Stomach smooth muscle (tissue), 2 donors: ENCODE measurements around the gene INO80D.
"Not testable (repeated sequence)": the region's sequence is repeated elsewhere in the genome, so short reads cannot be mapped to it uniquely, and the experiment has no call there.

Experiments
- H3K27ac ChIP-seq: one replicate; pipeline ENCODE4 v1.7.0; 2013; ENCODE audit warnings: mild to moderate bottlenecking, low read length, inconsistent platforms
- H3K27me3 ChIP-seq, 2 donors: one replicate each; pipeline ENCODE4 v1.7.0; 2013; ENCODE audit warnings: low read length in 2 of 2; ENCODE audit not compliant: insufficient read depth in 2 of 2, control insufficient read depth in 1 of 2
- H3K36me3 ChIP-seq, 2 donors: one replicate each; pipeline ENCODE4 v1.7.0; 2013; ENCODE audit warnings: low read length in 2 of 2; ENCODE audit not compliant: control insufficient read depth in 2 of 2, insufficient read depth in 2 of 2
- H3K4me1 ChIP-seq: one replicate; pipeline ENCODE4 v1.7.0; 2013; ENCODE audit warnings: low read length; ENCODE audit not compliant: control insufficient read depth, insufficient read depth
- H3K4me3 ChIP-seq, 2 donors: one replicate each; pipeline ENCODE4 v1.7.0; 2013; ENCODE audit warnings: low read length in 2 of 2
- H3K9ac ChIP-seq, 2 donors: one replicate each; pipeline ENCODE4 v1.7.0; 2013; ENCODE audit warnings: low read length in 2 of 2, mild to moderate bottlenecking in 1 of 2
- H3K9me3 ChIP-seq, 2 donors: one replicate each; pipeline ENCODE4 v1.7.0; 2013; ENCODE audit warnings: low read length in 2 of 2; ENCODE audit not compliant: control insufficient read depth in 2 of 2
- donor health status: healthy.
- donor health status: Pancreatic carcinoma.

The INO80D gene

DNA sequence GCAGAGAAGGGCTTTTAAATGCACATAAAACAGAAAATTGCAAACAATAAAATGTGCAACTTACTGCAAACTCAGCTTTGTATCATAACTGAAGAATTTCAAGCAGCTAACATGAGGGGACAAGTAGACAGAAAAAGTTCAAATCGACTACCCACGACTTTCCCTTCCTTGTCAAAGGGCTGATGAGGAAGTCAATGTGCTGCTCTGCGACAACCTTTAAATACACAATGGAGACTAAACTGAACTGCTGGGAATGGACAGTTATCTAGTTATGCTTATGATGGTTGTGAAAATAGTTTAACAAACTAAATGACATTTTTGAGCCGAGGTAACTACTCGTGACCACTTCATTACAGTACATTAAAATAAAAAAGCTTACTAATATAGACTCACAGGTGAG lies 84.1 kb downstream of the INO80D start:
- Histone ChIP-seq H3K36me3 (peaks cover 22 to 33% of the 10 kb centered on the region in 2 donors), H3K9ac (no peak overlapping the region), H3K9me3 (no peaks in the 10 kb centered on the region), H3K27ac (no peak overlapping the region), H3K4me1 (no peaks in the 10 kb centered on the region), H3K27me3 (no peaks in the 10 kb centered on the region), H3K4me3 (no peak overlapping the region)

DNA sequence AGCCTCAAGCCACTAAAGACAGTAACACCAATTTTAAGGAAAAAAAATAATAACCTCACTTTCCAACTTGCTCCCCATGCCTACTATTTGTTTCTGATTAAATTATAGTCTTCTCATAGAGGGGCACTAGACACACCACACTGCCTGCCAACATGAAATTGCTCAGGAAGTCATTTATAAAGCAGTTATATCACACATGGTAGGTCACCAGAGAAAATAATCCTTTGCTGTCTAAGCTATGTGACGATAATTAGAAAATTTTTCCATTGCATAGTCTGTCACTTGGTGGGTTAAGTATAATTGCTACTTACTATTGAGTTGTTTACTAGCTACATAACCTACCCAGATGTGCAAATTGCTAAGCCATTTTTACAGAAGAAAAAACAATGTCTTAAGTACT lies 85.2 kb downstream of the INO80D start:
- H3K36me3 ChIP-seq = peaks cover 18 to 33% of the 10 kb centered on the region in 2 donors
- no peaks in the 10 kb centered on the region for H3K9me3 ChIP-seq
- H3K4me1 ChIP-seq = no peaks in the 10 kb centered on the region
- no peak overlapping the region for H3K4me3 ChIP-seq
- H3K27me3 ChIP-seq = no peaks in the 10 kb centered on the region
- H3K9ac ChIP-seq = no peak overlapping the region
- H3K27ac ChIP-seq = no peak overlapping the region

DNA sequence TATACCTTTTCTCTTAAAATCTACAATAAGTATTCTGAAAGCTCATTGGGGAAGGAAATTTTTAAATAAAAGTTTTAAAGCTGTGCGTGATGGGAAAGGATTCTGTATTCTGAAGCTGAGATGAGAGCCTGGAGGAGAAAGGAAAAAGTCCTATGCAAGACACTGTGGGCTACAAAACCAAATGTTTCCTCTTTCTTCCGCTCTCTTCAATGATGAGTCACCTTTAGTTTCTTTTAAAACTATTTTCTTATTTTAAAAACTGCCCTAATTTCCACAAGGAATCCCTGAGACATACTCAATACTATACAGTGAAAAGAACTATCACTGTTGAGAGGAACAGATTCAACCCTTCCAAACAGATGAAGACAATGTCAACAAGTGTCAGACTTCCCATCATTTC lies 87.4 kb downstream of the INO80D start:
- no peak overlapping the region for H3K27ac ChIP-seq
- H3K9ac ChIP-seq = no peak overlapping the region
- H3K4me1 ChIP-seq = no peaks in the 10 kb centered on the region
- H3K4me3 ChIP-seq = no peak overlapping the region
- no peaks in the 10 kb centered on the region for H3K27me3 ChIP-seq
- no peaks in the 10 kb centered on the region for H3K9me3 ChIP-seq
- peaks cover under 1 to 16% of the 10 kb centered on the region in 2 donors for H3K36me3 ChIP-seq

- H3K36me3 ChIP-seq = peaks cover 6 to 8% of the 10 kb centered on the region in 2 donors
- H3K4me3 ChIP-seq = no peak overlapping the region
- no peak overlapping the region for H3K9ac ChIP-seq
- H3K9me3 ChIP-seq = no peaks in the 10 kb centered on the region
- no peaks in the 10 kb centered on the region for H3K4me1 ChIP-seq
- H3K27me3 ChIP-seq = no peaks in the 10 kb centered on the region
- H3K27ac ChIP-seq = no peak overlapping the region
Measured at GRCh38 chr2:205996161-205996560, 89.8 kb downstream of the INO80D start.

DNA sequence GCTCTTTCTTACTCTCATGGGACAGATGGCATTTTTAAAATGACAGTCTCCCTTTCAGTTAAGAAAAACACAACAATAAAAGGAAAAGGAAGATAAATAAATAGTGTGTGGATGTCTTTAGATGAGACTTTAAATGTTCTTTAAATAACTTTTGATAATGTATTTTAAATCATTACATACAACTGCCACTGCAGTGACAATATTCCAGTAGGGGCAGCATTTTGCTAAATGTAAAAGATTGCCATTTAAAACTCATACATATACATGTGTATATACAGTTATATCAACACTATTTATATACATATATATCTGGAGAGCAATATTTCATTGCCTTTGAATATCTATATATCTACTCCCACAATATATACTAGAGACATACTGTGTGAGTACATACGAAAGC lies 90.7 kb downstream of the INO80D start:
- Histone ChIP-seq H3K4me3 (no peak overlapping the region), H3K9ac (no peak overlapping the region), H3K9me3 (no peaks in the 10 kb centered on the region), H3K36me3 (peaks cover 6 to 8% of the 10 kb centered on the region in 2 donors), H3K4me1 (no peaks in the 10 kb centered on the region), H3K27me3 (no peaks in the 10 kb centered on the region), H3K27ac (no peak overlapping the region)

GRCh38 chr2:205994344-205994743 lies 91.6 kb downstream of the INO80D start:
- no peak overlapping the region for H3K9ac ChIP-seq
- no peaks in the 10 kb centered on the region for H3K9me3 ChIP-seq
- H3K27ac ChIP-seq = no peak overlapping the region
- H3K4me1 ChIP-seq = no peaks in the 10 kb centered on the region
- peaks cover 8% of the 10 kb centered on the region in 2 donors for H3K36me3 ChIP-seq
- H3K27me3 ChIP-seq = no peaks in the 10 kb centered on the region
- no peak overlapping the region for H3K4me3 ChIP-seq

DNA sequence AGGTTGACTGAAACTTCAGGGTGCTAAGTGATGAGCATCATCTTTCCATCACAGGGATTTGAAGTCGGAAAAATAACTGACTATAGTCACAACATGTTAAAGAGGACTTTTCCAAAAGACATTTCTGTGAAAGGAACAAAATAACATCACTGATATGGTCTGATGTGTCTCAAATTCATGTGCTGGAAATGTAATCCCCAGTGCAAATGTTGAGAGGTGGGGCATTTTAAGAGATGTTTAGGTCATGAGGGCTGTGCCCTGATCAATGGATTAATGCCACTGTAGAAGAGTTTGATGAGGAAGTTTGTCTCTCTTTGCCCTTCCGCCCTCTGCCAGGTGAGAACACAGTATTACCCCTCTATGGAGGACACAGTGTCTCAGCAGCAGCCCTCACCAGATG lies 95.9 kb downstream of the INO80D start:
- Histone ChIP-seq H3K9ac (no peak overlapping the region), H3K9me3 (no peaks in the 10 kb centered on the region), H3K27ac (no peak overlapping the region), H3K27me3 (no peaks in the 10 kb centered on the region), H3K4me3 (no peak overlapping the region), H3K36me3 (peaks cover 0 to 8% of the 10 kb centered on the region in 2 donors), H3K4me1 (no peaks in the 10 kb centered on the region)

GRCh38 chr2:205989271-205990071 lies 96.5 kb downstream of the INO80D start:
- peaks cover 0 to 8% of the 10 kb centered on the region in 2 donors for H3K36me3 ChIP-seq
- no peaks in the 10 kb centered on the region for H3K4me1 ChIP-seq
- no peak overlapping the region for H3K9ac ChIP-seq
- no peak overlapping the region for H3K4me3 ChIP-seq
- no peaks in the 10 kb centered on the region for H3K9me3 ChIP-seq
- H3K27me3 ChIP-seq = no peaks in the 10 kb centered on the region
- H3K27ac ChIP-seq = no peak overlapping the region

- not testable (repeated sequence) for H3K27me3 ChIP-seq, H3K9ac ChIP-seq, H3K4me1 ChIP-seq, H3K36me3 ChIP-seq, H3K9me3 ChIP-seq, H3K27ac ChIP-seq, H3K4me3 ChIP-seq
Measured at GRCh38 chr2:205988681-205989080, 97.3 kb downstream of the INO80D start.

- Histone ChIP-seq H3K4me1 (no peaks in the 10 kb centered on the region), H3K27me3 (no peaks in the 10 kb centered on the region)
Measured at GRCh38 chr2:205988274-205988673, 97.7 kb downstream of the INO80D start.

GRCh38 chr2:205986334-205986733 lies 99.6 kb downstream of the INO80D start:
- H3K9ac ChIP-seq, H3K4me1 ChIP-seq, H3K27ac ChIP-seq, H3K36me3 ChIP-seq, H3K4me3 ChIP-seq, H3K27me3 ChIP-seq, H3K9me3 ChIP-seq: not testable (repeated sequence)

More at GRCh38 chr2:205988274-205988673, 97.7 kb downstream of the INO80D start:
- Histone ChIP-seq H3K4me3 (no peak overlapping the region), H3K9ac (no peak overlapping the region), H3K9me3 (no peaks in the 10 kb centered on the region), H3K27ac (no peak overlapping the region), H3K36me3 (peaks cover 0 to 8% of the 10 kb centered on the region in 2 donors)
